Measurements from ENCODE around the gene SPECC1.
"Not testable (repeated sequence)": the region's sequence is repeated elsewhere in the genome, so short reads cannot be mapped to it uniquely, and the experiment has no call there.

SPECC1 gene

GRCh38 chr17:20239776-20240175, 230.6 kb downstream of the SPECC1 start:
- DNase-seq (ENCODE audit: low spot score), result not testable (repeated sequence)

- DNase-seq (ENCODE audit: low spot score), result no peak
These were observed 232.7 kb downstream of the SPECC1 start for GRCh38 chr17:20241855-20242254.

GRCh38 chr17:20242271-20242670, 233.1 kb downstream of the SPECC1 start:
- no peak for DNase-seq (ENCODE audit: low spot score)

- no peak for DNase-seq (ENCODE audit: low spot score)
These were observed 234.4 kb downstream of the SPECC1 start for GRCh38 chr17:20243524-20243923.

GRCh38 chr17:20244671-20245070, 235.5 kb downstream of the SPECC1 start:
- DNase-seq (ENCODE audit: low spot score), result no peak

GRCh38 chr17:20246692-20247091, 237.5 kb downstream of the SPECC1 start:
- no peak for DNase-seq (ENCODE audit: low spot score)

- no peak for DNase-seq (ENCODE audit: low spot score)
These were observed 244.2 kb downstream of the SPECC1 start for GRCh38 chr17:20253323-20253722.

GRCh38 chr17:20254541-20254940, 245.4 kb downstream of the SPECC1 start:
- no peak for DNase-seq (ENCODE audit: low spot score)

- no peak for DNase-seq (ENCODE audit: low spot score)
These were observed 247.0 kb downstream of the SPECC1 start for GRCh38 chr17:20256144-20256543.

GRCh38 chr17:20257008-20257407, 247.8 kb downstream of the SPECC1 start:
- DNase-seq (ENCODE audit: low spot score), result no peak

- DNase-seq (ENCODE audit: low spot score), result no peak
These were observed 248.6 kb downstream of the SPECC1 start for GRCh38 chr17:20257798-20258197.

- no peak for DNase-seq (ENCODE audit: low spot score)
These were observed 250.5 kb downstream of the SPECC1 start for GRCh38 chr17:20259668-20260067.

- no peak for DNase-seq (ENCODE audit: low spot score)
These were observed 251.1 kb downstream of the SPECC1 start for GRCh38 chr17:20260268-20260667.

GRCh38 chr17:20262226-20263114, 253.3 kb downstream of the SPECC1 start:
- no peak for DNase-seq (ENCODE audit: low spot score)

- DNase-seq (ENCODE audit: low spot score), result not testable (repeated sequence)
These were observed 253.9 kb downstream of the SPECC1 start for GRCh38 chr17:20263115-20263433.

GRCh38 chr17:20263595-20263994, 254.4 kb downstream of the SPECC1 start:
- DNase-seq (ENCODE audit: low spot score), result no peak

- no peak for DNase-seq (ENCODE audit: low spot score)
These were observed 255.8 kb downstream of the SPECC1 start for GRCh38 chr17:20264996-20265395.

GRCh38 chr17:20266806-20267458, 257.8 kb downstream of the SPECC1 start:
- no peak for DNase-seq (ENCODE audit: low spot score)

GRCh38 chr17:20267459-20267842, 258.3 kb downstream of the SPECC1 start:
- no peak for DNase-seq (ENCODE audit: low spot score)

- DNase-seq (ENCODE audit: low spot score), result no peak
These were observed 261.2 kb downstream of the SPECC1 start for GRCh38 chr17:20270369-20270768.

- DNase-seq (ENCODE audit: low spot score), result no peak
These were observed 262.0 kb downstream of the SPECC1 start for GRCh38 chr17:20271011-20271610.

GRCh38 chr17:20273741-20274500, 264.8 kb downstream of the SPECC1 start:
- DNase-seq (ENCODE audit: low spot score), result no peak
